GM21515 (cell line): ENCODE measurements around the gene EPN1.

Source experiments
- ATAC-seq: cut with Tn5 transposase; IDR thresholded peaks from one replicate; pipeline ENCODE4 v1.9.1; 2021; ENCODE audit not compliant: unreplicated experiment

EPN1 gene

DNA sequence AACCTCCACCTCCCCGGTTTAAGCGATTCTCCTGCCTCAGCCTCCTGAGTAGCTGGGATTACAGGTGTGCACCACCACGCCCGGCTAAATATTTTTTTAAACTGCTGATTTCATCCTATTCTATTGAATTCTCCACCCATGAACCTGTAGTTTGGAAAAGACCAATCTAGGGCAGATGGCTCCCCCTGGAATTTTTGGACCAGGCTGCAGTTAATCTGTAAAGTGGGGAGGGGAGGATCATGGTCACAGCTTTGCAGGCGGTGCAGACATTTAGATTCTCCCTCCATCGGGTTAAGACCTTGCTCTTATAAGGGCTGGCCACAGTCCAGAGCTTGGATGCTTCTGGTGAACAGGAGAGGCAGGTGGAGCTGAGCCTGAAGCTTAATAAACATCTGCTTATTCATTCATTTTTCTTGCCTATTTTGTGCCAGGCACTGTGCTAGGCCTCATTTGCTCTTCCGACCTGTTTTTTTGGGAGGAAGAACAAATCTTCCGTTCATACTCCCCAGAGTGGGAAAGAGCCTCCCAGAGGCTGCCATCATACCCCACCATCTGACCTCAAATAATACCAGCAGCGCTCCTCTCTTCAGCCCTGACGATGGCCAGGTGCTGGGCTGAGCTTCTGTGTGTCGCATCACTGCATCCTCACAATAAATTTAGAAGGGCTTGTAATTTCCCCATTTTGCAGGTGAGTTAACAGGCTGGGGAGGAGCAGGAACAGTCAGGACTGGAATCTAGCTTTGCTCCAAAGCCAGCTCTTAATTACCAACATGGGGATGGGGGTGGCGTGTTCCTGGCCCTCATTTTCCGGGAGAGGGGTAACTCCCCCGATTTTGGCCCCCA lies 27.9 kb upstream of the EPN1 start:
- no peak for ATAC-seq

DNA sequence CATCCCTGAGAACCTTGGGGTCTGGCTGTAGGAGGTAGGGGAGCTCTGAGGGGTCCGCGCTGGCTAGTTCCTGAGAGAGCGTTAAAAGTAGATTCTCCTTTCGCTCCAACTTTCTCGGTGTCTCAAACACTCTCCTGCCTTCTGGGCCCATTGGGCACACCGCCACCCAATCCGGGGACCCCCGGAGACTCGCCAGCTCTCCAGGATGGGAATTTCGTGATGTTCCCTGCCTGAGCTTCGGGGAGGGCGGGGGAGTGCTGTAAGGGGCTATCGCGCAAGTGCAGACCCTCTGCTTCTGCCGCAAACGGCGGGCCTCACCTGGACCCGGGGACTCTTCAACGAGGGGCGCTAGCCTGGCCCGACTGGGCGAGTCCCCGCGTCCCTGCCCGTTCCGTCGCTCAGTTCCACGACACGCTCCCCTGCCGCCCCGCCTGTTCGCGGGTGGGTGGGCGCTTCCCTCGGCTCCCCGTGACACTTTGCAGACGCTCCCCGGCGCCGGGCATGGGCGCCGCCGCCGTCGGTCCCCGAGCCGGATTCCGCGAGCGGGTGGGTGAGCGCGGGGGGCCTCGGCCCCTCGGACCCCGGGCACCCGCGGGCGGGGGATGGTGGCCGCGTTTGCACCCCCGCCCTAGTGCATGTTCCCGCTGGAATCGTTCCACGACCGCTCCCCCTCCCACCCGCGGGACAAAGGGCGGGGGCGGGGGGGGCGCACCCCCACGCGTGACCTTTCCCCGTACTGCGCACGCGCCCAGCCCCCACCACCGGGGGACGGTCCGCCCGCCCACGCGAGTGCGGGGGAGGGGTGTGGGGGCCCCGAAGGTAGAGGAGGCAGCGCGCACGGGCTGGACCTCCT lies 27.1 kb upstream of the EPN1 start, which contains the start of gene CCDC106:
Gene CCDC106, plus strand, starts transcription at position 481 of the 853 bp plus-strand sequence. CDS start 835 bp downstream, outside the sequence.
- no peak for ATAC-seq

DNA sequence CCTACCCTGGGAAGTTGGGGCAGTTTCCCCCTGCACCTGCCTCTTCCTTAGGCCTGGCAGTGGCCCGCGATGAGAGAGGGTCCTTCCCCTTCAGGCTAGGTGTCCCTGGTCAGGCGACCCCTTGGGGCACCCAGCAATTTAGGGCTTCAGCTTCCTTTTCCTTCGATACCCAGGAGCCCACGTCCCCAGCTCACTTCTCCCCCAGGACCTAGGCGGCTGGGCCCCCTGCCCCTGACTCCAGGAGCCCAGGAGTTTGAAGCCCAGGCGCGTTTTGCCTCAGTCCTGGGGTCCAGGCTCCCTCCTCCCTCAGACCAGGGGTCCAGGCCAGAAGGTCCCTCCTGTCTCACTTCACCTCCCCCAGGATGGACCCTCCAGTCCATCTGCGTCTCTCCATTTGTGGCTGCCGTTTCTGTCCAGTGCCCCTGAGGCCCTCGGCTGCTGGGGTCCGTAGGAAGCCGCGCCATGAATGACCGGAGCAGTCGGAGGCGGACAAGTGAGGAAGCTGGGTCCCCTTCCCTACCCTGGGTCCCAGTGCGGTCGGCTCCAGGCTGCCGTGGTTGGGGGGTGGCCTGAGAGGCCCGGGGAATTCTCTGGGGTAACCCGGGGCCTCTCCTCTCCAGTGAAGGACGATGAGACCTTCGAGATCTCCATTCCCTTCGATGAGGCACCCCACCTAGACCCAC lies 26.3 kb upstream of the EPN1 start:
- ATAC-seq, result no peak

DNA sequence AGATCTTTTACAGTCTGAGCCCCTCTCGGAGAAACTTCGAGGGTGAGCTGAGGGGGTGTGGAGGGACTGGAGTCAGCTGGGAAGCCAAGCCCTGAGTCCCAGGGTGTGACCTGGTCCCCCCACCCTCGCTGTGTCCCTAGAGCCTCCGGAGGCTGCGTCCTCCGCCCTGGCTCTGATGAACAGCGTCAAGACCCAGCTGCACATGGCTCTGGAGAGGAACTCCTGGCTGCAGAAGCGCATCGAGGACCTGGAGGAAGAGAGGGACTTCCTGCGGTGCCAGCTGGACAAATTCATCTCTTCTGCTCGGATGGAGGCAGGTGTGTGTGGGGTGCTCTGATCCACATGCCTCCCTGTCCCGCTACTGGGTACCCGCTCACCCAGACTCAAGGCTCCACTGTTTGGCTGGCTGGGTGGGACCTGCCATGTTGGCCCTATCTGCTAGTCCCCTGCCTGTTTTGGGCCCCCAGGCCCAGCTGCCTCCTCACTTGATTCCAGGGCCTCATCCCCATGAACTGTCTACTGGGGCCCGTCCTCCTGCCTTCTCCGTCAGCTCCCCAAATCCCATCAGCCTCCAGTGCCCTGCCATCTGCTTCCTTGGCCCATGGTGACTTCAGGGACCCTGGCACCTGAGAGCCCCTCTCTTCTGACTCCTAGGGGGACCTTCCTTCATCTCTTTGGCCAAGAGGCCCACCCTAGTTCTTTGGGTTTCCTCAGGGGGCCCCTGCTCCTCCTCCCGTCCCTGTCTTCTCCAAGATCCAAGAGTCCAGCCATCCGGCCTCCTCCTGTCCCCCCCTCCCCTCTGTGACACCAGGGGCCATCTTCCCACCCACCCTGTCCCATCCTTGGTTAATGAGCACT lies 25.5 kb upstream of the EPN1 start:
- no peak for ATAC-seq

DNA sequence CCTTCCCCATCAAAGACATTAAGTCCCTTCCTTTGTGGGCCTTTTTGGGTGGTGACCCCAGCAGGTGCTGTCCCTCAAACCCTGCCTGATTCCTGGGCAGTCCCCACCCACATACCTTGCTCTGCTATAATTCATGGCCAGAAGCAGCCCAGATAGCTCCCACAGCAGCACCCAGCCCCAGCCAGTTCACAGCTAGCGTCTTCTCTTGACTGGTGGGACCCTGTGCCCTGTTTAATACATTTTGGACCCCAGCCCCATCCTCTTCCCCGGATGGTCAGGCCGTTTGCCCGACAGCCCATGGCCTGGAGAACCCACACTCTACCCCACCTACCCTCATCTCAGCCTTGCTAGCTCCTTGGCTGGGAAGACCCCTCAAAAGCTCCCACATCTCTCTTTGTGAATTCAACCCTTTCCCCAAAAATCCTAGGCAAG lies 24.9 kb upstream of the EPN1 start:
- no peak for ATAC-seq

DNA sequence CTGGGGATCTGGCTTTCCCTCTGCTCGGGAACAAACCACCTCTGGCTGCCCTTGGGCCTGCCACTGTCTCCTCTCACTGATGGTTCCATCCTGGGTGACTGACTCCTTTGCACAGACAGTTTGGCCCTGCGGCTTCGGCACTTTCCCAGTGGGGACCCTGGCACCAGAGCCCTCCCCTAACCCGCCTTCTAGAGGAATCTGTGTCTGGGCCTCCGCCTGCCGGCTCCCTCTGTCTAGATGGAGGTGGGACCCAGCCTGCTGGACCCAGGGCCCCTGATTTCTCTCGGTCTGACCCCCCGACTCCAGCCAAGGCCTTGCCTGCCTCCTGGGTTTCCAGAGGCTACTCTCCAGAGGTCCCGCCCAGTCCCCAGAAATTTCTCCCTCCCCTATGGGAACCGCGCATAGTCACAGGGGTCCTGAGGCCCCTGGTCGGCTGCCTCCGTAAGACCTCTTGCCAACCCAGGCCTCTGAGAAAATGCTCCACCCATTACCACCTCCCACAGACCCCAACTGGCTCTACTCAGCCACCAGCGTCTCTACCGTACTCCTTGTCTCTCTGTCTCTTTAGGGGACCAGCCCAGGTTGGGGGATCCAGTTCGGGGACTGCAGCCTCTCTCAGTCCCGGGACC lies 24.3 kb upstream of the EPN1 start:
- ATAC-seq, result no peak

DNA sequence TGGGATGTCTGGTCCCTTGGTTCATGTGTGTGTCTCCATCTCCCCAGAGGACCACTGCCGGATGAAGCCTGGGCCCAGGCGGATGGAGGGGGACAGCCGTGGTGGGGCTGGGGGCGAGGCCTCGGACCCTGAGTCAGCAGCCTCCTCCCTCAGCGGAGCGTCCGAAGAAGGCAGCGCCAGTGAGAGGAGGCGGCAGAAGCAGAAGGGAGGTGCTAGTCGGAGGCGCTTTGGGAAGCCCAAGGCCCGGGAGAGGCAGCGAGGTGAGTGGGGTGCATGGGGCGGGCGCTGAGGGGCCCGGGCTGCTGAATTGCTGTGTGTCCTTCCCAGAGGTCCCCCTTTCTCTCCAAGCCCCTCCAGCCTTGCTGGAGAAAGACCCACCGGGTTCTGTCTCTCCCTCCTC lies 23.8 kb upstream of the EPN1 start:
- no peak for ATAC-seq

DNA sequence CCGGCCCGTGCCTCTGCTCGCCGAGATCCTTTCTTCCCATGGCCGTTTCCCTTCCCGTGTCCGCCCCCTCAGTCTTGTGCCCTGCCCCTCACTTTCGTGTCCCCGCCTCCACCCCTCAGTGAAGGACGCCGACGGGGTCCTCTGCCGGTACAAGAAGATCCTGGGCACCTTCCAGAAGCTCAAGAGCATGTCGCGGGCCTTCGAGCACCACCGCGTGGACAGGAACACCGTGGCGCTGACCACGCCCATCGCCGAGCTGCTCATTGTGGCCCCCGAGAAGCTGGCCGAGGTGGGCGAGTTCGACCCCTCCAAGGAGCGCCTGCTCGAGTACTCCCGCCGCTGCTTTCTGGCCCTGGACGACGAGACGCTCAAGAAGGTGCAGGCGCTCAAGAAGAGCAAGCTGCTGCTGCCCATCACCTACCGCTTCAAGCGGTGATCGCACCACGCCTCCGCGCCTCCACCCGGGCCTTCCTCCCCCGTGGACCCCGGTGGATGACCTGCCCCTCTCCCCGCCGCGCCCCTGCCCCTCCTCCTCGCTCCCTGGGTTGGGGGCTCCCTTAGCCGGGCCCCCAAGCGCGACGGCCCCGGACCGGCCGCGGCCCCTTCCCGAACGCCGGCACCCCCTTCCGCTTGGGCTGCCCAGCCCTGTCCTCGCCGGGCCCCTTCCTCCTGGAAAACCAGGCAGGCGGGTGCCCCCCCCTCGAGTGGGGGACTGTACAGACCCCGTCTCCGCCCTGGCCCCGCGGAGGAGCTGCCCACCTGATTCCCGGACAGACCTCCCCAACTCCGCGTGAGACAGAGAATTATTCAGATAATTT lies 22.5 kb upstream of the EPN1 start:
- no peak for ATAC-seq

DNA sequence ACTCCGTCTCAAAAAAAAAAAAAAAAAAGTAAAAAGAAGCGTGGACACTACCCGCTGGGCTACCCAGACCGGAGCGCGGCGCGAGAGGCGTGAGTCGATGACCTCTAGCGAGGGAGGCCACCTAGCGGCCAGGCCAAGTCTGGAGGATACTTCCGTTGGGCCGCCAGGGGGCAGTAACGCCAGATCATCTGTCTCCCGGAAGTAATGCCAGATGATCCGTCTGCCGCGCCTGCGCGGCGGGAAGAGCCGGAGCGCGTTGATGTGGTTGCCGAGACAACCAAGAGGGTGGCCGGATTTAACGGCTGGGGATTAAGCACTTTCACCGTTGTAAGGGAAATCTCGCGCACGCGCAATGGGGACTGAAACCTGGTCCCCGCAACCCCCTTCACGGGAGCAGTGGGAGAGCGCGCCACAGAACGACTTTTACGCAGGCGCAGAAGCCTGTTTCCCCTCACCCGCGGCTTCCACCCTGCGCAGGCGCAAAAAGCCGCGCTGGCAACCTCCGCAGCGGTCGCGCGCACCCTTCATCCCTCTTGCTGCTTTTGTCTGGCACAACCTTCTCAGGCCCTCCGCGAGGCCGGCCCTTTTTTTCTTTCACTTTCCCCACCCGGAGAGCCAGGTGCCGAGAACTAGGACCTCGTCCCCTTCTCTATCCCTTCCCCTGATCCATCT lies 21.2 kb upstream of the EPN1 start:
- ATAC-seq, result peak; percentile 34

DNA sequence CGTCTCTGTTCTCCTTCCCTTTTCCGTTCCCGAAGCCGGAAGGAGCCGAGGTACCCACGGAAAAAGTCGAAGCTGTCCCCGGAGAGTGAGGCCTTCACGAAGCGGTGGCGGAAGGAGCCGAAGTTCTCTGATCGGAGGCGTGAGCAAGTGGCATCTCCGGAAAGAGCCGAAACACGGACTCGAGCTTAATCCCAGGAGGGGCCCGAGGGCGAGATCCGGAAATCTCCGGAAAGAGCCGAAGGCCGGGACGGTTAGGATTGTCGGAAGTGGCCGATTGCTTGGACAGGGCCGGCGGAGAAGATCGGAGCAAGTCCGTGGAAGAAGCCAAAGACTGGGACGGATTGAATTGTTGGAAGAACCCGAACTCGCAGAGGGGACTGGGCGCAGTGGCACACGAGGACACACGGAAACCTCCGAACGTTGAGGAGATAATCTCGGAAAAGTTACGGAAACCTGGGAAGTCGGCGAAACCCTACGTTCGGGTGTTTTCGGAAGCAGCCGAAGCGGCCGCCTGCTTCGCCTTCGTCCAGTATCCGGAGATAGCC lies 20.6 kb upstream of the EPN1 start:
- peak; percentile 60 for ATAC-seq

DNA sequence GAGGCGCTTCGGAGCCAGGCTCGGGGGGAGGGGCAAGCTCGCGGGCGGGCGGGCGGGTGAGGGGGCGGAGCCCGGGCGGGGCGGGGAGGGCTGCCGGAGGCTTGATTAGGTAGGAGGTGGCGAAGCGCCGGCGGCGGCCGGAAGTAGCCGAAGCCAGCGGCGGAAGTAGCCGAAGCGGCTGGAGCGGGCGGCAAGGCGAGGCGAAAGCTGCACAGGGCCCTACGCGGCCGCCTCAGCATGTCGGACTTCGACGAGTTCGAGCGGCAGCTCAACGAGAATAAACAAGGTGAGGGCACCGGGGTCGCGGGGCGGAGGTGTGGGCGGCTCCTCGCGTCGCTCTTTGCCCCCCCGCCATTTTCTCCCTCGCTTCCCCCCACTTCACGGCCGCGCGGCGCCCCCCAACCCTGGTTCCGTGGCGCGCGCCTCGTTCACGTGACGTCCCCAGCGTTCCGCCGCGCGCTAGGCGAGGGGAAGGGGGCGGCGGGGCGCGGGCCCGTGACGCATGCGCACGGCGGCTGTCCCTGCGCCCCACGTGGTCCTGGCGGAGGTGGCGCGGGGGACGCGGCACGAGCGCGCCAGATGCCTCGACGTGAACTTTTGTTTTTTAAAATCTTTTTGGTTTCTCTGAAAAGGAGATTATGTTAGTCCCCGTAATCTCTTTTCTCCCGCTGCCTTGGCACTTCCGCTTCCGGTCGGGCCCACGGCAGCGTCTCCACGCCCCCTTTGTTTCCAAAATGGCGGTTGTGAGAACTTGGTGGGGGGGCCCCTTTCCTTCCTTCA lies 20.0 kb upstream of the EPN1 start, which contains the start of gene U2AF2:
Gene U2AF2, plus strand, starts transcription at position 168 of the 780 bp plus-strand sequence. Its CDS starts 70 bp downstream, at position 238.
- peak; percentile 30 for ATAC-seq

DNA sequence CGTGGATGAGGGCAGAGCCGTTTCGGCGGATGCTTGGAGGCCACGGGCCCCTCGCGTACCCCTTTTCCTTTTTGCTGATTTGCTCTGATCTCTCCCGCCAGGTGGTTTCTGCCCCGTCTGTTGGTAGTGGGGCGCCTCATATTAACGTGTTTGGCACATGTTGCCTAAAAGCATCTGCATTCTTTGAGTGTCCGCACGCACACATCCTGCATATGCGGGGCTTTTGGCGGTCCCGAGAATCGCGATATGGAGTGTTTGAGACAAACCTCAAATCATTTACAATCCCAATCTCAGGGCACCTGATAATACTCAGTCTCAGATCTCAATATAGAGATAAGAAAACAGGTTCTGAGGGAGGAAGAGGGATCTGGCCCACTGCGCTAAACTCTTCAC lies 19.4 kb upstream of the EPN1 start:
- ATAC-seq, result no peak

DNA sequence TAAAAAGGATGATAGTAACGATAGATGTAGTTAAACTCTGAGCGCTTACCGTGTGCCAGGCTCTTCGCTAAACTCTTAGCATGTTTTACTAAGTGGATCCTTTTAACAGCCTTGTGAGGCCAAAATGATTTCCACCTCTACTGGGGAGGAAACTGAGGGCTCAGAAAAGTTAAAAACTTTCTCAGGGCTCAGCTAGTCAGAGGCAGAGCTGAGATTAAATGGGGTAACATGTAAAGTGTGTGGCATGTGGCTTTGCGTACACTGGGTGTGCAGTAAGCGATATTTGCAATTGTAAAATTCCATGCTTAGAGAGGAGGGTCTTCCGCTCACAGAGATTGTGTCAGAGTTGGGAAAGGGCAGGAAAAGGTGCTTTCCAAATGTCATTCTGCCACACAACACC lies 18.5 kb upstream of the EPN1 start:
- ATAC-seq, result no peak

DNA sequence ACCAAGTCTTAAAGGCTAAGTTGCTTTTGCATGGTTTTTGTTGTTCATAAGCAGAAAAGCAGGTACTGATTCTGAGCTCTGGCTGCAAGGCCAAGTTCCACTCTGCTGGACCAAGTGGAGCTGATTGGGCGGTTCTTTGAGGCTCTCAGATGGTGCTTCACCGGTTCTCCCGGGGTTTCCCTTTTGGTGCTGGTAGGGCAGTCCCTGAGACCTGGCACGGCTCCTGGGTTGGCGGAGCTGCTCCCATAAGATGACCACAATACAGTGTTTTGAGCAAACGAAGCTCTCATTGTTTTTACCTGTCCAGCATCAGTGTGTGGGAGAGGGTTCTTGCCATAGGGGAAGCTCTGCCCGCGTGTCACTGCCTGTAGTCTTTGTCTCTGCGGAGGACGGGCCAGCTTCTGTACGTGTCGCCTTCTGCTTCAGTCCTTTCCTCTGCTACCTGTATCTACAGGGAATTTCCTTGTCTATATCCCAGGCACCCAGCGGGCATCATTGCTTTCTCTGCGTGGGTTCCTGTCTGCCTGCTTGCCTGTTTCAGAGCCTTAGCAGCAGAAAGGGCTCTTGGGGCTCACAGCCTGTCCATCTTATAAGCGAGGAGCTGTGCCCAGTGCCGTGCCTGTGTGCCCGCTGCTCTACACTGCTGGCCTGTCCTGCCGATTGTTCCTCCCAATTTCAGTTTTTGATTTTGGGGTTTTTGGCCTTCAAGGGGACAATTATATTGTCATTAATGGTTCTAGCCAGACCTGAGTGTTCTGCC lies 17.9 kb upstream of the EPN1 start:
- no peak for ATAC-seq

DNA sequence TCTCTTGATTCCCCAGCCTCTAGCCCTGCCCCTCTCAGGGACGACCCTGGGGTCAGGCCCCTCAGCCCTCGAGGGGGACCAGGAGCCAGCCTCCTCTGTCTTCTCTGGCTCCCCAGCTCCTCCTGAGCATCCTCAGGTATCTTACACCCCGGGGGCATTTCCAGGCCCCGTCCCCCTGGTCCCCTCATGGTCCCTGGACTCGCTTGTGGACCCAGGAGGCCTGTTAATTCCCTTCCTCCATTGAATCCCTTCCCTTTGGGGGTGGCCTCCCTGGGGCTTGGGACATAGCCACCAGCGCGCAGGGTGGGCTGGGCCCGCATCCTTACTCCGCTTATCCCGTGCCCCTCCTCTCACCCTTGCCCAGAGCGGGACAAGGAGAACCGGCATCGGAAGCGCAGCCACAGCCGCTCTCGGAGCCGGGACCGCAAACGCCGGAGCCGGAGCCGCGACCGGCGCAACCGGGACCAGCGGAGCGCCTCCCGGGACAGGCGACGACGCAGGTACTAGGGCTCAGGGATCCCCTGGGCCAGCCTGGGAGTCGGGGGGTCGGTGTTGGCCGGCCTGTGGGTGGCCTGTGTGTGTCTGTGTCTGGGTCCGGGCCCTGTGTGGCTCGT lies 16.1 kb upstream of the EPN1 start:
- no peak for ATAC-seq

DNA sequence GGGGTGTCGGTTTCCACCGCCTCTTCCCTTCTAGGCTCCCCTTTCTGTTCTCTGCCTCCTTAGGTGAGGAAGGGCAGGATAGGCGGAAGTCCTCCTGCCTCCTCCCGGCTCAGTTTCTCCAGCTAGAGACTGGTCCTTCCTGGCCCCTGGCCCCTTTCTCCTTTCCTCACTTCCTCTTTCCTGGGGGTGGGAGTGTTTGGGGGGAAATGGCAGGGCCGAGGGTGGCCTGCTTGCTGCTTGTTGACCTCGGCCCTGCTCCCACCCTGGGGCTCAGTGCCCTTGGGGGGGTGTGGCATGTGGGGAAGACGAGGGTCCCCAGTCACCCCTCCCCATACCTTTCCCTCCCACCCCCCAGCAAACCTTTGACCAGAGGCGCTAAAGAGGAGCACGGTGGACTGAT lies 15.2 kb upstream of the EPN1 start:
- no peak for ATAC-seq
